NCI-H1048 (cell line): ENCODE measurements around the gene EDEM1.
"Not testable (repeated sequence)": the region's sequence is repeated elsewhere in the genome, so short reads cannot be mapped to it uniquely, and the experiment has no call there.

Source experiments
- DNase-seq: peaks from one replicate; lab custom pipeline; 2025; lab: John Stamatoyannopoulos, UW

EDEM1 gene

GRCh38 chr3:5232570-5232969 is 45.1 kb downstream of the EDEM1 start:
- no peak for DNase-seq

DNA sequence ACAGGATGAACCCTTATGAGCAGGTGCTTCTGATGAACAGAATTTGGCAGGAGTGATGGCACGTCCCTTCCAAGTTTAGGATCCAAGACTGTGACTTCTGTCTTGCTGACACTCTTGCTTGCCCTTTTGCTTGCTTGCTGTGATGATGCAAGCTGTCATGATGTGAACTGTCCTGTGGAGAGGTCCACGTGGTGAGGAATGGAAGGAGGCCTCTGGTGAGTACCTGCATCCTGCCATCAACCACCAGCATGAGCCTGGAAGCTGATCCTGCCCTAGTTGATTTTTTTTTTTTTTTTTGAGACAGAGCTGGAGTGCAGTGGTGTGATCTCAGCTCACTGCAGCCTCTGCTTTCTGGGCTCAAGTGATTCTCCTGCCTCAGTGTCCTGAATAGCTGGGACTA is 45.5 kb downstream of the EDEM1 start:
- DNase-seq, result no peak

DNA sequence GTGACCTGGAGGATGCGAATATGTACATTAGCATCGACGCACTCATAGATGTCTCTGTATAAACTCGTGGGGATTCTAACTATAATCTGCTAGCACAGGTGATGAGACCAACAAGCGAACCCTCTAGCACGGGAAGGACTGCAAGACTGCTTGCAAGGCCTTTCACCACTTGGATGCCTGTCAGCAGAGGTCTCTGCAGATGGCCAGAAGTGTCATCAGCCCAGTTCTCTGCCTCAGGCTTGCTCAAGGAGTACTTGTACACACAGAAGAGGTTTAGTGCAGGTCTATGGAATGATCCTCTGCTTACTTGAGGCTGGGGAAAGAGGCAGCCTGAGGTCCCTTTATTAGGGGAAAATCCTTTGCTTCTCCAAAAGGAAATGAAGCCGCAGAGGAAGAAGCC is 48.1 kb downstream of the EDEM1 start:
- DNase-seq, result no peak

- no peak for DNase-seq
Measured at GRCh38 chr3:5238545-5238944, 51.0 kb downstream of the EDEM1 start.

DNA sequence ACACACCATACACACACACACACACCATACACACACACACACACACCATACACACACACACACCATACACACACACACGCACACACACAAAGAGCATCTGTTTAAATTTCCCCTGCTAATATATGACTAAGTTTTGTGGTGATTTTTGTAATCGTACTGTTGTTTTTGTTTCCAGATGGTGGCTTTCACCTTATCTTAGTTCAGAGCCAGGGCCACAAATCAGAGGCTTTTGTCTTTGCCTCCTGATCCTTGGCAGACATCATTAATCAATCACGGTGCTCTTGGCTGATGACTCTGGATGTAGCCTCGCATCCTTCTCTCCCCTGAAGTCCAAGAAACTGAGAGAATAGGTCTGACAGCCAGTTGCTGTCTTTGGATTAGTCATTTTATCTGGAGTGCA is 52.1 kb downstream of the EDEM1 start:
- DNase-seq, result no peak

DNA sequence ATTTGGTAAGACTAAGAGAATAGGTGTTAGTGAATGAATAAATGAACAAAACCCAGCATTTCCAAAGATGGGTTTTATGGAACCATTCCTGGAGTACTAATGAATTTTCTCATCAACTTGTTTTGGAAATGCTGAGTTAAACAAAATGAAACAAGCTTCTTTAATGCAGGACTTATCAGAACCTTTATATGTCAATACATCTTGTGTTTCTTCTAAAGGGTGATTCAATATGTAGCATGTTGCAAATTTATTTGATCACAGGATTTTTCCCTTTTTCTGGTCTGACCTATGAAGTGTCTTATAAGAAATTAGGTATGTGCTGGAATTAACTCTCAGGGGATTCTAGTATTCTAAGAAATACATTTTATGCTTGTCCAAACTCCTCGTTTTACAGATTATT is 53.2 kb downstream of the EDEM1 start:
- DNase-seq, result no peak

DNA sequence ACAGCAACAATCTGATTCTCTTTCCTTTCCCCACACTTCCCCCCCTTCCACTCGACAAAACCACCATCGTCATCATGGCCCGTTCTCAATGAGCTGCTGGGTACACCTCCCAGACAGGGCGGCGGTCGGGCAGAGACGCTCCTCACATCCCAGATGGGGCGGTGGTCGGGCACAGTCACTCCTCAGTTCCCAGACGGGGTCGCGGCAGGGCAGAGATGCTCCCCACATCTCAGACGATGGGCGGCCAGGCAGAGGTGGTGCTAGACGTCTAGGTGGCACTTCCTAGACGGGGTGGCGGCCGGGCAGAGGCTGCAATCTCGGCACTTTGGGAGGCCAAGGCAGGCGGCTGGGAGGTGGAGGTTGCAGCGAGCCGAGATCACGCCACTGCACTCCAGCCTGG is 55.3 kb downstream of the EDEM1 start:
- not testable (repeated sequence) for DNase-seq

DNA sequence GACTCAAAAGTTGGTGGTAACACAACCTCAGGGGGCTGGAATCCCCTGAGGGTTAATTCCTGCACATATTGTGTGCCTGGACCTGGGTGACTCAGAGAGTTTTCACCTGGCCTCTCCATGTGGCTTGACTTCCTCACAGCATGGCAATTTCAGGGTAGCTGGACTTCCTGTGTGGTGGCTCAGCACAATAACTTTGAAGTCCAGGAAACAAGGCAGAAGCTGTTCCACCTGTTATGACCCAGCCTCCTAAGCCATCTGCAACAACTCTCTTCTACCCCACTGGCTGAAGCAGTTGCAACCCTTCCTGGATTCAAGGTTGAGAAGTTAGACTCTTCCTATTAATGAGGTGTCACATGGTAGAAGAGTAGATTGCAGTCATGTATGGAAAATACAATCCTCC is 58.4 kb downstream of the EDEM1 start:
- no peak for DNase-seq

DNA sequence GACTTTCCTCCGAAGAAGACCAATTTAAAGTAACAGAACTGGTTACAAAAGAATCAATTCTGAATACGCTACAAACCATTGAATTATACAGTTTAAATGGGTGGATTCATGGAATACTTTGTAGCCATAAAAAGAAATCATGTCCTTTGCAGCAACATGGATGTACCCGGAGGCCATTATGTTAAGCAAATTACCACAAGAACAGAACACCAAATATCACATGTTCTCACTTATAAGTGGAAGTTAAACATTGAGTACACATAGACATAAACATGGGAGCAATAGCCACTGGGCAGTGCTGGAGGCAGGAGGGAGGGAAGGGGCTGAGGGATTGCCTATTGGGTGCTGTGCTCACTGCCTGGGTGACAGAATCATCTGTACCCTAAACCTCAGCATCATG is 61.3 kb downstream of the EDEM1 start:
- DNase-seq, result no peak

GRCh38 chr3:5250467-5251195 is 63.1 kb downstream of the EDEM1 start:
- DNase-seq, result no peak

- no peak for DNase-seq
Measured at GRCh38 chr3:5251196-5251583, 63.7 kb downstream of the EDEM1 start.

- DNase-seq, result no peak
Measured at GRCh38 chr3:5252131-5252530, 64.6 kb downstream of the EDEM1 start.

DNA sequence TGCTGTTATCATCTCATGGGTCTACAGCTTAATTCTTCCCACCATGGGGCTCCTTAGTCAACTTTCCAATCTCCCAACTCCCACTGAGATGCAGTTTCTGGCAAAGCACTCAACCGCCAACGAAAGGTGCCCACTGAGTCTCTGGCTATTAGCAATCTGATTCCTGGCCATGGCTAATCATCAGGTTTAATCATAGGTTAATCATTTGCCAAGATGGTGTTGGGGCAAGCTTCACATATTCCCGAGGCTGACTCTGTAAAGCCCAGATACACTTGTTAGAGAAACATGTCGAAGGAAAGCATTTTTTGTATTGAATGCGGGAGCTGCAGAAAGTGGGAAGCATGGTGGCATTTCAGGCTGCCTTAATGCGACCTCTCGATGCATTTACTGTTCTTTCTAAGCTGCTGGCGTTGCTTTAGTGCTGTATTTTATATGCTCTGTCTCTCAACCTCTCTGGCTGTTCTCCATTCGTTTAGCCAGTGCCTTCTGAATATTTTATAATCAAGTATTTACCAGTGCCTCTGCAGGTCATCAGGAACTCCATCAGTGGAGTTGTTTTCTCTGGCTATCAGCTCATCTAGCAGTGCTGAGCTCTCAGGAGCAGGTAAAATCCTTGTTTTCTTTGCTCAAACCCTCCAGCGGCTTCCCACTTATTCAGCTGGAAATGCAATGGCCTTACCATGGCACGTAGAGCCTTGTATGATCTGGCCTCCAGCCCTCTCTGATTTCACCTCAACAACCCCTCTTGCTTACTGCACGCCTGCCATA is 67.0 kb downstream of the EDEM1 start:
- DNase-seq, result no peak

- no peak for DNase-seq
Measured at GRCh38 chr3:5255404-5256344, 68.2 kb downstream of the EDEM1 start.

DNA sequence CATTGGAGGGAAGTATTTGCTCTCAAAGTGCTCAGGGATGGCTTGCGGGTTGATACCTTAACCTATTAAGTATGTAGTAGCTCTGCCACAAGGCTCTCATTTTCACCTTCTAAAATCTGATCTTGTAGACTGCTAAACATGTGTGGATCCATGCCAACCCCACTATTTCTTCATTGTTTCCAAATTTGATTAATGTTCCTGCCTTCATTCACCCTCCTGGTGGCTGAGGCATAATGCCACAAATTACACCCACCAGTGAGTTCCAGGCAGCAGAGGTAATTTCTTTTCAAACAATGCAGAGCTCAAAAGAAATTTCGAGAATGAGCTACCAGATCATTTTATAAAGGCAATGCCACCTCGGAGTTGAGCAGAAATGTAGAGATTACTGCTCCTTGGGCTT is 71.0 kb downstream of the EDEM1 start:
- DNase-seq, result no peak

DNA sequence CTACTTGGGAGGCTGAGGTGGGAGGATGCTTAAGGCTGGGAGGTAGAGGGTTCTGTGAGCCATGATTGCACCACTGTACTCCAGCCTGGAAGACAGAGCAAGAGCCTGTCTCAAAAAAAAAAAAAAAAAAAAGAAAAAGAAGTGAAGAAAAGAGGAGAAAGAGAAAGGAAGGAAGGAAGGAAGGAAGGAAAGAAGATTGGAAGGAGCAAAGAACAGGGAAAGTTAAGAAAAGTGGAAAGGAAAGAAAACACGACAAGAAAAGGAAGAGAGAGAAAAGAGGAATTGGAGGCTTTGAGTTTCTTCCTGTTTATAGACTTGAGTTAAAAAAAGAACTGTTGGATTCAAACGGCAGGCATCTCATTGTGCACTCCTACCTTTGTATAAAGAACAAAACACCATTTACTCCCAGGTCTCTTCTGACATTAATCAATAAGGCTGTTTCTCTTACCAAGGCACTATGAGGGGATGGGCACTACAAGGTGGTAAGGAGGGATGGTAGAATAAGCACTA is 73.5 kb downstream of the EDEM1 start:
- no peak for DNase-seq

DNA sequence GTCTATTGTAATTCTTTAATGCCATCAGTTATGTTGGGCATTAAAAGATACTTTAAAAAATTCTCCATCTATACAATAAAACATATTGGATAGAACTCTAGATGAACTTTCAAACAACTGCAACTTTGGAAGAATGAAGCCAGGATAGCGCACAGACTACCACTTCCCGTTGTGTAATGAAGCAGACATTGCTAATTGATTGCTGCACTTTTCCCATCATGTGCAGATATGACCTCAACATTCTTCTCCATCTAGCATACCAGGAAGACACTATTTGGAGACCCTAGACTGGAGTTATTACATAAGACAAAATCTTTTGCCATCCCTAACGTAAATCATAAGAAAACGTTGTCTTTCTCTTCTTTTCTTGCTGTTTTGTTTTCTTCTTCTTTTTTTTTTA is 75.0 kb downstream of the EDEM1 start:
- no peak for DNase-seq

GRCh38 chr3:5264093-5264600 is 76.6 kb downstream of the EDEM1 start:
- DNase-seq, result no peak

- no peak for DNase-seq
Measured at GRCh38 chr3:5264896-5265770, 77.6 kb downstream of the EDEM1 start.

DNA sequence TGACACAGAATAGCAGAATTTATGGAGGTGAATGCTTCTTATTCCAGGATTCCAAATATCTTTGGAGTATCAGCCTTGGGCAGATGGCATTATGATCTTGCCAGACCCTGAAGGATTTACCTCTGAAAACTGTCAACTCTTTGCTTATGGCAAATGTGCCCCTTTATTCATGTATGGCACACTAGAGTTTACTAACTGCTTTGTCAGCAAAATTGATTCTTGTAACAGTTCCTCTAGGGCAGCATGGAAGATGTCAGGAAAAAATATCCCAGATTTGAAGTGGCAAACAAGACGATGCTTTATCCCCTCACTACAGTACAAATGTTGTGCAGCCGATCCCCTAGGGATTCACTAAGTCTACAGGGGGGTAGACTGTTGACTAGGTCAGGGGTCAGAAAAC is 79.7 kb downstream of the EDEM1 start:
- no peak for DNase-seq

- DNase-seq, result no peak
Measured at GRCh38 chr3:5267889-5268288, 80.4 kb downstream of the EDEM1 start.
